GM18951 (cell line): ENCODE results near the gene KLHL14.

Source experiments
- POLR2A ChIP-seq: IDR thresholded peaks from 4 replicates; pipeline ENCODE4 v1.6.1; 2011; ENCODE audit warnings: mild to moderate bottlenecking; ENCODE audit not compliant: insufficient read length, insufficient read depth; ENCODE audit errors: extremely low read depth
- in situ Hi-C: fragments of 300-500 bp; cut with MboI; formaldehyde crosslinking; loops from one replicate; pipeline ENCODE4 v1.12.0; 2022; ENCODE audit warnings: low sequenced_read_pairs, mixed read lengths, inconsistent platforms; ENCODE audit not compliant: unreplicated experiment

KLHL14 gene

GRCh38 chr18:32777049-32777448 is 4.2 kb upstream of the KLHL14 start:
- in situ Hi-C loops = no loop called here
- TF ChIP-seq POLR2A = no peak

GRCh38 chr18:32776561-32776960 is 3.7 kb upstream of the KLHL14 start:
- in situ Hi-C loops = no loop called here

GRCh38 chr18:32775628-32776027 is 2.8 kb upstream of the KLHL14 start:
- in situ Hi-C loops = no loop called here
- no peak for TF ChIP-seq POLR2A

More at GRCh38 chr18:32776561-32776960, 3.7 kb upstream of the KLHL14 start:
- TF ChIP-seq POLR2A = no peak

- no peak for TF ChIP-seq POLR2A
- in situ Hi-C loops = no loop called here
These were observed 524 bp upstream of the KLHL14 start for GRCh38 chr18:32773382-32773712.

GRCh38 chr18:32771871-32772580 is 797 bp downstream of the KLHL14 start:
- in situ Hi-C loops = no loop called here
- no peak for TF ChIP-seq POLR2A

- TF ChIP-seq POLR2A = no peak
- in situ Hi-C loops = no loop called here
These were observed 1.6 kb downstream of the KLHL14 start for GRCh38 chr18:32771169-32771751.

GRCh38 chr18:32770666-32771168 is 2.1 kb downstream of the KLHL14 start:
- TF ChIP-seq POLR2A = no peak
- in situ Hi-C loops = no loop called here

GRCh38 chr18:32770054-32770665 is 2.7 kb downstream of the KLHL14 start:
- no peak for TF ChIP-seq POLR2A

GRCh38 chr18:32769586-32770053 is 3.2 kb downstream of the KLHL14 start:
- no peak for TF ChIP-seq POLR2A
- in situ Hi-C loops = no loop called here

More at GRCh38 chr18:32770054-32770665, 2.7 kb downstream of the KLHL14 start:
- in situ Hi-C loops = no loop called here

- in situ Hi-C loops = no loop called here
- TF ChIP-seq POLR2A = no peak
These were observed 3.7 kb downstream of the KLHL14 start for GRCh38 chr18:32769071-32769585.

GRCh38 chr18:32767400-32767799 is 5.4 kb downstream of the KLHL14 start:
- in situ Hi-C loops = no loop called here
- no peak for TF ChIP-seq POLR2A

GRCh38 chr18:32764611-32765244 is 8.1 kb downstream of the KLHL14 start:
- TF ChIP-seq POLR2A = no peak
- in situ Hi-C loops = no loop called here

- in situ Hi-C loops = no loop called here
These were observed 9.5 kb downstream of the KLHL14 start for GRCh38 chr18:32763293-32763692.

More at GRCh38 chr18:32763293-32763692, 9.5 kb downstream of the KLHL14 start:
- TF ChIP-seq POLR2A = no peak
